ENCODE results near the gene CEP72. TPM values are rescaled to one million over a fixed set of nuclear protein-coding genes. Genes with fewer than 3 reads are reported as not detected.

Gene CEP72
- total and polyA plus RNA-seq, 2 of the 13 experiments (the other 11 are each of a cell fraction or from before 2014, with no cell fraction given) = 3.4 to 9.4 TPM

GRCh38 chr5:669842-670395, 57.8 kb downstream of the CEP72 start:
- WGBS (ENCODE audit: low lambda C conversion rate) = no CpG with 5 or more reads among the region's 22 CpGs
- H3K4me1 ChIP-seq (ENCODE audit: insufficient read depth, low read length) = peaks cover 45% of the 10 kb centered on the region
- H3K4me3 ChIP-seq (replicated peaks in 1 of 3; ENCODE audit: insufficient read depth in 1 of 3, low read depth in 2 of 3, low read length in 3 of 3) = no peak overlapping the region
- H3K27me3 ChIP-seq (ENCODE audit: control insufficient read depth in 1 of 2, insufficient read depth in 2 of 2, low read length in 2 of 2) = peaks cover 2 to 10% of the 10 kb centered on the region in 2 experiments; a peak in 3 of 5 replicates
- BruUV-seq (replicated peaks) = no TSS peak
- no peaks in the 10 kb centered on the region for H3K79me2 ChIP-seq (ENCODE audit: insufficient read depth, low read length)
- no peak for TF ChIP-seq ZKSCAN8 (CRISPR knock-in tag; IDR thresholded peaks at IDR 0.05; ENCODE audit: borderline replicate concordance)
- TF ChIP-seq ZNF773 (CRISPR knock-in tag; IDR thresholded peaks at IDR 0.05; ENCODE audit: borderline replicate concordance) = no peak
- TF ChIP-seq AGO2 (optimal IDR thresholded peaks at IDR 0.05; ENCODE audit: low read depth, low read length) = peak; percentile 53
- no peak for TF ChIP-seq SMAD9 (CRISPR knock-in tag; IDR thresholded peaks at IDR 0.05)
- TF ChIP-seq HES4 (CRISPR knock-in tag; IDR thresholded peaks at IDR 0.05; ENCODE audit: borderline replicate concordance) = 0 out of 2 replicates have a peak, but pooled peaks have one; percentile 28
- no peak for TF ChIP-seq TEAD3 (CRISPR knock-in tag; optimal IDR thresholded peaks at IDR 0.05; ENCODE audit: borderline replicate concordance)
- no peak for TF ChIP-seq PHF5A (CRISPR knock-in tag; IDR thresholded peaks at IDR 0.05; ENCODE audit: low read depth, unreplicated experiment)
- TF ChIP-seq ZNF512 (CRISPR knock-in tag; IDR thresholded peaks at IDR 0.05) = no peak
- in situ Hi-C loops (cut with HindIII; ENCODE audit: extremely low pct_ligation_motif_present, low pct_unique_long_range_greater_than_20kb) (loop anchor here (10.0 kb wide), 1 partner anchor 225 kb away; the partner anchor contains the start of genes BRD9 and TRIP13), intact Hi-C loops (cut with micrococcal nuclease; ENCODE audit: unreplicated experiment) (loop anchor here (10.0 kb wide), 1 partner anchor 225 kb away; the partner anchor contains the start of genes BRD9 and TRIP13)
- ChIA-PET CTCF (ENCODE audit: low intra/inter-chr PET ratio, low total read pairs) (no interaction called here), POLR2A (no interaction called here)
- no peak overlapping the region for H3K4me2 ChIP-seq (ENCODE audit: low read depth, low read length)
- no peaks in the 10 kb centered on the region; the same call in 1 of the 2 replicates for H4K20me1 ChIP-seq (ENCODE audit: insufficient read depth, low read length)
- H3K9me3 ChIP-seq (ENCODE audit: low read length) = no peaks in the 10 kb centered on the region
- DNase-seq (ENCODE audit: low spot score) (no peak), ATAC-seq (no peak), FAIRE-seq (no peak)
- H2AFZ ChIP-seq (ENCODE audit: low read length) = no peak overlapping the region
- H3K36me3 ChIP-seq (replicated peaks in 1 of 2; ENCODE audit: control insufficient read depth in 1 of 2, insufficient read depth in 2 of 2, low read length in 2 of 2) = peaks cover 2 to 14% of the 10 kb centered on the region in 2 experiments; a peak in 3 of 5 replicates
- no peak overlapping the region for H3K27ac ChIP-seq (ENCODE audit: extremely low read length, insufficient read depth, low read length)
- H3K9ac ChIP-seq (ENCODE audit: insufficient read depth, low read depth, low read length) = no peak overlapping the region

Data from HepG2 (cell line).